H1 (cell line): ENCODE results near the gene KIF15. TPM values are rescaled to one million over a fixed set of nuclear protein-coding genes. Genes with fewer than 3 reads are reported as not detected.

Source experiments
- CTCF ChIA-PET: fragments of 300-600 bp; sonication (Branson Sonifier 250); formaldehyde crosslinking; loops from one replicate; lab custom pipeline; 2021; ENCODE audit not compliant: partially characterized antibody; lab: Charles Lee
- POLR2A ChIA-PET: fragments of 300-600 bp; sonication (Branson Sonifier 250); formaldehyde crosslinking; loops from one replicate; lab custom pipeline; 2021; ENCODE audit warnings: inconsistent platforms; ENCODE audit not compliant: partially characterized antibody; lab: Charles Lee
- DNase-seq, 2 experiments: peaks; one replicate each; pipeline versions ENCODE4 v3.0.0 to v3.0.0-alpha.2; 2010 to 2022; ENCODE audit warnings: low spot score in 2 of 2, low read depth in 1 of 2, mixed read lengths in 1 of 2
- FAIRE-seq: peaks from 2 replicates; lab custom pipeline; 2011; peaks lifted over from hg19 to GRCh38; lab: Jason Lieb, UNC
- H2AFZ ChIP-seq: 2 replicates; pipeline ENCODE4 v1.8.1; 2012; ENCODE audit warnings: low read length, inconsistent platforms
- H2AK5ac ChIP-seq: 2 replicates; pipeline ENCODE4 v1.6.1; 2013; ENCODE audit warnings: low read depth, low read length
- H2BK120ac ChIP-seq: replicated peaks from 2 replicates; pipeline ENCODE3; 2013; ENCODE audit warnings: low read depth, low read length, inconsistent platforms
- H2BK12ac ChIP-seq: 2 replicates; pipeline ENCODE4 v1.6.1; 2013; ENCODE audit warnings: low read depth, low read length
- H2BK15ac ChIP-seq: 2 replicates; pipeline ENCODE4 v1.6.1; 2013; ENCODE audit warnings: low read length
- H2BK20ac ChIP-seq: 2 replicates; pipeline ENCODE4 v1.6.1; 2013; ENCODE audit warnings: low read length
- H2BK5ac ChIP-seq: 2 replicates; pipeline ENCODE4 v1.6.1; 2013; ENCODE audit warnings: low read depth, low read length
- H3K14ac ChIP-seq: 2 replicates; pipeline ENCODE4 v1.6.1; 2013; ENCODE audit warnings: inconsistent platforms; ENCODE audit not compliant: insufficient read length
- H3K18ac ChIP-seq: 2 replicates; pipeline ENCODE4 v1.6.1; 2013; ENCODE audit warnings: low read length; ENCODE audit errors: extremely low read depth
- H3K23ac ChIP-seq: 2 replicates; pipeline ENCODE4 v1.6.1; 2013; ENCODE audit warnings: inconsistent platforms; ENCODE audit not compliant: insufficient read length
- H3K23me2 ChIP-seq: 2 replicates; pipeline ENCODE4 v1.6.1; 2013; ENCODE audit warnings: low read depth, low read length
- H3K27ac ChIP-seq: 2 replicates; pipeline ENCODE4 v1.6.1; 2011; ENCODE audit warnings: low read depth, low read length, inconsistent platforms
- H3K27me3 ChIP-seq, 4 experiments: replicated peaks in 1 of 4; 1 replicate in 1 of 4; 2 replicates in 3 of 4; pipeline versions ENCODE4 v1.6.1 to v1.8.1; 2011 to 2013; ENCODE audit warnings: low read length in 3 of 4, mild to moderate bottlenecking in 3 of 4, inconsistent platforms in 2 of 4, mixed read lengths in 2 of 4, moderate library complexity in 1 of 4; ENCODE audit not compliant: control insufficient read depth in 3 of 4, insufficient read depth in 3 of 4; ENCODE audit errors: extremely low read depth in 1 of 4
- H3K36me3 ChIP-seq, 4 experiments: 2 replicates each; pipeline versions ENCODE4 v1.6.1 to v1.8.1; 2011 to 2013; ENCODE audit warnings: mild to moderate bottlenecking in 4 of 4, low read length in 3 of 4, moderate library complexity in 2 of 4, control low read depth in 1 of 4, inconsistent platforms in 1 of 4; ENCODE audit not compliant: insufficient read depth in 4 of 4, control insufficient read depth in 2 of 4
- H3K4ac ChIP-seq: replicated peaks from 2 replicates; pipeline ENCODE3; 2013; ENCODE audit warnings: low read length, low read depth, mixed read lengths, inconsistent platforms; ENCODE audit not compliant: insufficient read length
- H3K4me1 ChIP-seq, 4 experiments: replicated peaks in 1 of 4; 1 replicate in 1 of 4; 2 replicates in 3 of 4; pipeline versions ENCODE4 v1.6.1 to v1.8.1; 2011 to 2013; ENCODE audit warnings: low read length in 3 of 4, inconsistent platforms in 2 of 4, mixed read lengths in 1 of 4; ENCODE audit not compliant: insufficient read depth in 4 of 4, control insufficient read depth in 3 of 4
- H3K4me2 ChIP-seq, 2 experiments: 2 replicates each; pipeline versions ENCODE4 v1.6.1 to v1.8.1; 2011 to 2013; ENCODE audit warnings: low read depth in 2 of 2, low read length in 2 of 2, control low read depth in 1 of 2, inconsistent platforms in 1 of 2, mild to moderate bottlenecking in 1 of 2; ENCODE audit not compliant: insufficient read depth in 1 of 2
- H3K4me3 ChIP-seq, 4 experiments: fragments of 200-600, 300-600 bp in 1 of 4; sonication (generic), shearing (Covaris generic), sonication (Bioruptor Twin) in 1 of 4; 2 replicates each; pipeline versions ENCODE4 v1.5.1 to v1.8.1; 2011 to 2016; ENCODE audit warnings: low read length in 4 of 4, low read depth in 3 of 4, control low read depth in 2 of 4, inconsistent platforms in 2 of 4, mild to moderate bottlenecking in 2 of 4, mixed read lengths in 1 of 4, moderate library complexity in 1 of 4; ENCODE audit not compliant: insufficient read depth in 2 of 4; ENCODE audit errors: extremely low read depth in 1 of 4
- H3K56ac ChIP-seq: replicated peaks from 2 replicates; pipeline ENCODE3; 2013; ENCODE audit warnings: low read depth, mild to moderate bottlenecking, mixed read lengths, low read length, inconsistent platforms; ENCODE audit not compliant: insufficient read length
- H3K79me1 ChIP-seq: 2 replicates; pipeline ENCODE4 v1.6.1; 2013; ENCODE audit warnings: low read depth, low read length, control low read depth
- H3K79me2 ChIP-seq, 2 experiments: 2 replicates each; pipeline versions ENCODE4 v1.6.1 to v1.8.1; 2012 to 2013; ENCODE audit warnings: low read length in 2 of 2, mild to moderate bottlenecking in 2 of 2, inconsistent platforms in 1 of 2; ENCODE audit not compliant: insufficient read depth in 2 of 2, control insufficient read depth in 1 of 2
- H3K9ac ChIP-seq, 4 experiments: replicated peaks in 1 of 4; 1 replicate in 1 of 4; 2 replicates in 3 of 4; pipeline versions ENCODE4 v1.6.1 to v1.8.1; 2011 to 2013; ENCODE audit warnings: low read depth in 3 of 4, low read length in 3 of 4, control low read depth in 2 of 4, mild to moderate bottlenecking in 2 of 4, moderate library complexity in 2 of 4, inconsistent platforms in 1 of 4; ENCODE audit errors: extremely low read depth in 1 of 4
- H3K9me3 ChIP-seq, 2 experiments: 2 replicates each; pipeline versions ENCODE4 v1.6.1 to v1.8.1; 2012 to 2013; ENCODE audit warnings: mild to moderate bottlenecking in 2 of 2, moderate library complexity in 2 of 2, control low read depth in 1 of 2, inconsistent platforms in 1 of 2, low read depth in 1 of 2, low read length in 1 of 2, mixed read lengths in 1 of 2; ENCODE audit not compliant: insufficient read depth in 2 of 2
- H4K20me1 ChIP-seq, 2 experiments: replicated peaks in 1 of 2; 2 replicates each; pipeline versions ENCODE3 to v1.8.1; 2011 to 2013; ENCODE audit warnings: inconsistent platforms in 2 of 2, low read length in 2 of 2, mild to moderate bottlenecking in 1 of 2; ENCODE audit not compliant: insufficient read depth in 2 of 2, control insufficient read depth in 1 of 2
- H4K5ac ChIP-seq: 2 replicates; pipeline ENCODE4 v1.6.1; 2013; ENCODE audit warnings: low read length, low read depth, mixed read lengths, inconsistent platforms; ENCODE audit not compliant: insufficient read length
- H4K8ac ChIP-seq: 2 replicates; pipeline ENCODE4 v1.8.0; 2013; ENCODE audit warnings: mild to moderate bottlenecking, moderate library complexity, low read length, inconsistent platforms; ENCODE audit not compliant: insufficient read depth; ENCODE audit errors: extremely low read depth
- H4K91ac ChIP-seq: replicated peaks from 2 replicates; pipeline ENCODE3; 2013; ENCODE audit warnings: low read length, mixed read lengths, inconsistent platforms; ENCODE audit not compliant: insufficient read length
- HDAC6 ChIP-seq: IDR thresholded peaks from one replicate; pipeline ENCODE4 v1.7.1; 2012; ENCODE audit warnings: low read depth, mild to moderate bottlenecking, inconsistent platforms, low read length, moderate library complexity
- TCF12 ChIP-seq: IDR thresholded peaks from 2 replicates; pipeline ENCODE4 v1.6.1; 2011; ENCODE audit warnings: low read depth, mild to moderate bottlenecking, low read length
- WGBS, 2 experiments: shearing (Covaris generic) in 1 of 2; methylation state at CpG; one replicate each; pipeline versions ENCODE4 v1.1.6 to v1.1.7; 2013 to 2015; ENCODE audit warnings: low lambda C conversion rate in 2 of 2, mixed read lengths in 2 of 2, inconsistent platforms in 1 of 2, low coverage in 1 of 2, missing lambda C conversion rate in 1 of 2; ENCODE audit not compliant: insufficient replicate concordance in 2 of 2, insufficient coverage in 1 of 2, insufficient read length in 1 of 2; ENCODE audit errors: extremely low coverage in 1 of 2, missing lambda C conversion rate in 1 of 2; 5-methylcytosine and 5-hydroxymethylcytosine counted together
- long read RNA-seq, 2 experiments: library from RNA in 1 of 2; library from capped mRNA in 1 of 2; stranded (forward); transcript quantifications; one replicate each; pipeline ENCODE4 v2.0.0, GENCODE V29; 2021; ENCODE audit warnings: inconsistent platforms in 1 of 2
- polyA minus RNA-seq, 3 experiments: library from RNA; depleted of rRNA, polyadenylated mRNA; stranded (reverse); fragments of >200 nt; gene quantifications; 1 replicate in 2 of 3; 2 replicates in 1 of 3; pipeline ENCODE4 v1.2.3, GENCODE V29; 2011
- polyA plus RNA-seq, 7 experiments: library from polyadenylated mRNA; depleted of rRNA in 3 of 7; stranded (reverse) in 5 of 7; unstranded in 2 of 7; fragments of >200 nt in 5 of 7; fragments of 200-250 nt in 2 of 7; gene quantifications; 1 replicate in 5 of 7; 2 replicates in 1 of 7; 4 replicates in 1 of 7; pipeline versions ENCODE4 v1.2.1 to v1.2.3, GENCODE V29; 2011 to 2013; ENCODE audit warnings: missing spikeins in 2 of 7, mixed read lengths in 2 of 7
- total RNA-seq: library from RNA; stranded (reverse); fragmentation: NEBNext Ultra II Directional; extraction: Animal tissue kit (Norgen Biotek cat#: 25700); gene quantifications from 2 replicates; pipeline ENCODE4 v1.2.1, GENCODE V29; 2021

Gene KIF15, protein sequence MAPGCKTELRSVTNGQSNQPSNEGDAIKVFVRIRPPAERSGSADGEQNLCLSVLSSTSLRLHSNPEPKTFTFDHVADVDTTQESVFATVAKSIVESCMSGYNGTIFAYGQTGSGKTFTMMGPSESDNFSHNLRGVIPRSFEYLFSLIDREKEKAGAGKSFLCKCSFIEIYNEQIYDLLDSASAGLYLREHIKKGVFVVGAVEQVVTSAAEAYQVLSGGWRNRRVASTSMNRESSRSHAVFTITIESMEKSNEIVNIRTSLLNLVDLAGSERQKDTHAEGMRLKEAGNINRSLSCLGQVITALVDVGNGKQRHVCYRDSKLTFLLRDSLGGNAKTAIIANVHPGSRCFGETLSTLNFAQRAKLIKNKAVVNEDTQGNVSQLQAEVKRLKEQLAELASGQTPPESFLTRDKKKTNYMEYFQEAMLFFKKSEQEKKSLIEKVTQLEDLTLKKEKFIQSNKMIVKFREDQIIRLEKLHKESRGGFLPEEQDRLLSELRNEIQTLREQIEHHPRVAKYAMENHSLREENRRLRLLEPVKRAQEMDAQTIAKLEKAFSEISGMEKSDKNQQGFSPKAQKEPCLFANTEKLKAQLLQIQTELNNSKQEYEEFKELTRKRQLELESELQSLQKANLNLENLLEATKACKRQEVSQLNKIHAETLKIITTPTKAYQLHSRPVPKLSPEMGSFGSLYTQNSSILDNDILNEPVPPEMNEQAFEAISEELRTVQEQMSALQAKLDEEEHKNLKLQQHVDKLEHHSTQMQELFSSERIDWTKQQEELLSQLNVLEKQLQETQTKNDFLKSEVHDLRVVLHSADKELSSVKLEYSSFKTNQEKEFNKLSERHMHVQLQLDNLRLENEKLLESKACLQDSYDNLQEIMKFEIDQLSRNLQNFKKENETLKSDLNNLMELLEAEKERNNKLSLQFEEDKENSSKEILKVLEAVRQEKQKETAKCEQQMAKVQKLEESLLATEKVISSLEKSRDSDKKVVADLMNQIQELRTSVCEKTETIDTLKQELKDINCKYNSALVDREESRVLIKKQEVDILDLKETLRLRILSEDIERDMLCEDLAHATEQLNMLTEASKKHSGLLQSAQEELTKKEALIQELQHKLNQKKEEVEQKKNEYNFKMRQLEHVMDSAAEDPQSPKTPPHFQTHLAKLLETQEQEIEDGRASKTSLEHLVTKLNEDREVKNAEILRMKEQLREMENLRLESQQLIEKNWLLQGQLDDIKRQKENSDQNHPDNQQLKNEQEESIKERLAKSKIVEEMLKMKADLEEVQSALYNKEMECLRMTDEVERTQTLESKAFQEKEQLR (N-terminal part only)
- total RNA-seq, result 25.5 and 26.4 TPM in 2 replicates
- polyA plus RNA-seq (2011; rRNA removed), result 2.3 and 4.2 TPM in 2 replicates
- 9.3 TPM for polyA plus RNA-seq (2011; cell fraction: cytosol; rRNA removed)
- polyA plus RNA-seq (2011; cell fraction: nucleus; rRNA removed), result 4.4 TPM
- 12.0 to 22.5 TPM (median 15.1 TPM) in 4 replicates for polyA plus RNA-seq (2012, experiment 1 of 2)
- 1.2 TPM for polyA plus RNA-seq (2012, experiment 2 of 2)
- polyA plus RNA-seq (2013, experiment 1 of 2), result 35.7 TPM
- 32.7 TPM for polyA plus RNA-seq (2013, experiment 2 of 2)
- 14.8 and 17.0 TPM in 2 replicates for polyA minus RNA-seq (2011; rRNA and poly(A)+ RNA removed)
- 8.8 TPM for polyA minus RNA-seq (2011; cell fraction: cytosol; rRNA and poly(A)+ RNA removed)
- polyA minus RNA-seq (2011; cell fraction: nucleus; rRNA and poly(A)+ RNA removed), result 18.6 TPM
- long read RNA-seq, experiment 1, partial matches to known transcripts, result 11 of 15 reads
- long read RNA-seq, experiment 1, other reads (novel, unspliced or antisense), result 4 of 15 reads
- long read RNA-seq, experiment 2, partial matches to known transcripts, result 19 of 24 reads
- long read RNA-seq, experiment 2, other reads (novel, unspliced or antisense), result 5 of 24 reads

DNA sequence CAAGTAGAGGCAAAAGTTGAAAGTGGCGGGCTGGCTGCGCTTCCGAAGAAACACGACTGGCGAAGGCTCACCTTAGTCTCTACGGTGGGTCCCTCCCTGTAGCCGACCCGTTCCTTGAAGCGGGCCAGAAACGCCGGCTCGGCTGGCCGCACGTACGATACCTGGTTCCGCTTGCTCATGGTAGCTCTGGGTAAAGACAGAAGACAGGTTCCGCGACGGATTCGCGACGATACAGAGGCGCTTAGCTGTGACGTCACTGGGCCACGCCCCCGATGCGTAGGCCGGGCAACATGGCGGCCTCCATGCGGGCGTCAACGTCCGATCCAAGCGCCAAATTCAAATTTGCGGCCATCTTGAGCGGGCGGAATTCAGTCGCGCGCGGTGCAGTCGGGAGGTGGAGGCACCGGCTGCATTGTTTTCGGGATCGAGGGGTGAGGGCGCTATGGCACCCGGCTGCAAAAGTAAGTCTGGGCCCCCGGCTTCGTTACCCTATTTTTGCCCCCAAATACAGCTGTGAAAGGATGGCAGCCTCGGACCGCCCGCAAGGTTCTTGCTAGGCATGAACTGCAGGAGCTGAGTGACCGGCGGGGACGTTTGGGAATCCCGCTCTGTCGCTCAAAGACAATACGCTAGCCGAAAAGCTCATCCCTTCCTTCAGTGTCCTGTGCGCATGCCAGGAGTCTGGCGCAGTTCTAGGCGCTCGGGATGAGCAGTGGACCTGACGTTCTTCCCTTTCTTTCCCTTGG is at the start of gene KIF15, which contains the start of gene KIAA1143:
TSS of gene KIF15 (plus strand) at position 371 of the 746 bp plus-strand sequence. CDS start at position 443, 72 bp downstream.
TSS of gene KIAA1143 (minus strand) at position 196 of the 746 bp plus-strand sequence. CDS start at position 179, 17 bp downstream.
- Histone ChIP-seq H2BK20ac (no peak within 1 kb of the TSS), H3K79me1 (peaks cover 7% of the 10 kb centered on the region; the same call in 1 of the 2 replicates), H3K79me2 (peaks cover 4 to 77% of the 10 kb centered on the region in 2 experiments; a peak in 3 of 4 replicates), H3K4me1 (no peaks in the 10 kb centered on the region; a peak in 1 of 7 replicates), H4K5ac (peak within 1 kb of the TSS; percentile 92), H3K56ac (peak within 1 kb of the TSS; percentile 84), H3K14ac (no peak within 1 kb of the TSS), H3K4me3 (peak within 1 kb of the TSS; percentile 89 to 97 (median 92)), H3K27ac (peak within 1 kb of the TSS; percentile 92), H4K8ac (peak within 1 kb of the TSS; percentile 98), H2AK5ac (no peak within 1 kb of the TSS), H3K27me3 (no peaks in the 10 kb centered on the region), H4K91ac (peak within 1 kb of the TSS; percentile 56), H3K23me2 (peaks cover 2% of the 10 kb centered on the region; the same call in 1 of the 2 replicates), H3K23ac (no peak within 1 kb of the TSS), H3K9me3 (peaks cover 0 to 4% of the 10 kb centered on the region in 2 experiments; a peak in 2 of 4 replicates), H4K20me1 (no peaks in the 10 kb centered on the region), H2BK12ac (peak within 1 kb of the TSS; percentile 64; the same call in 1 of the 2 replicates), H2BK120ac (no peak within 1 kb of the TSS), H3K18ac (peak within 1 kb of the TSS; percentile 89; the same call in 1 of the 2 replicates), H2BK15ac (no peak within 1 kb of the TSS), H3K4me2 (peak within 1 kb of the TSS; percentile 68 to 72), H2AFZ (peak within 1 kb of the TSS; percentile 95), H3K4ac (peak within 1 kb of the TSS; percentile 59), H3K9ac (peak within 1 kb of the TSS; percentile 80 to 94 (median 93)), H3K36me3 (peaks cover 2 to 30% (median 16%) of the 10 kb centered on the region in 4 experiments), H2BK5ac (peak within 1 kb of the TSS; percentile 93)
- ChIA-PET POLR2A (interaction anchor here (0.6 to 4.1 kb wide), 43 partner anchors 9 to 946 kb away, joined by 3 to 37 read pairs (median 3); partner anchors contain the start of genes TCAIM, ZNF197, ZNF35 and ZNF501), CTCF (interaction anchor here (0.9 to 1.2 kb wide), 2 partner anchors 22 to 197 kb away, joined by 4 to 5 read pairs; no protein-coding TSS in a partner anchor)
- DNase-seq (peak; percentile 91 to 98), FAIRE-seq (no peak)
- WGBS, 2 experiments, result 3% methylated on average over 57 of the region's 64 CpGs; no CpG with 5 or more reads in 1 of the 2 experiments
- TF ChIP-seq TCF12 (no peak), HDAC6 (no peak)
